Endothelial cell of umbilical vein (primary cell): ENCODE data around the gene COL15A1. TPM values are rescaled to one million over a fixed set of nuclear protein-coding genes. Genes with fewer than 3 reads are reported as not detected.

Source experiments
- BruUV-seq: library from RNA; stranded (reverse); fragments of 400-500 nt; replicated peaks from 2 replicates; lab custom pipeline; 2021; lab: Mats Ljungman, UMichigan
- CTCF ChIA-PET: fragments of 300-600, 350-600 bp; sonication (Branson Sonifier 250); formaldehyde crosslinking; loops from one replicate; lab custom pipeline; 2021; ENCODE audit warnings: antibody characterized with exemption, inconsistent platforms; lab: Charles Lee
- POLR2A ChIA-PET: fragments of 300-600, 350-600 bp; sonication (Branson Sonifier 250); formaldehyde crosslinking; loops from one replicate; lab custom pipeline; 2021; ENCODE audit warnings: antibody characterized with exemption, inconsistent platforms; lab: Charles Lee
- DNase-seq: peaks from one replicate; pipeline ENCODE4 v3.0.0-alpha.2; 2011; ENCODE audit warnings: low read depth, low spot score
- FAIRE-seq: peaks from 2 replicates; lab custom pipeline; 2011; peaks lifted over from hg19 to GRCh38; lab: Jason Lieb, UNC
- H2AFZ ChIP-seq: 2 replicates; pipeline ENCODE4 v1.6.0; 2012; ENCODE audit warnings: low read depth, low read length, control low read depth, inconsistent platforms
- H3K27ac ChIP-seq: 2 replicates; pipeline ENCODE4 v1.5.1; 2011; ENCODE audit warnings: low read depth, mild to moderate bottlenecking, control low read depth, low read length, moderate library complexity; ENCODE audit not compliant: insufficient read depth
- H3K27me3 ChIP-seq, 2 experiments: 2 replicates each; pipeline versions ENCODE4 v1.6.0 to v1.6.1; 2011; ENCODE audit warnings: low read length in 2 of 2, mixed read lengths in 1 of 2; ENCODE audit not compliant: control insufficient read depth in 2 of 2, insufficient read depth in 2 of 2
- H3K36me3 ChIP-seq, 2 experiments: 2 replicates in 1 of 2; 3 replicates in 1 of 2; pipeline ENCODE4 v1.5.1; 2011; ENCODE audit warnings: low read length in 2 of 2, mild to moderate bottlenecking in 1 of 2, moderate library complexity in 1 of 2; ENCODE audit not compliant: control insufficient read depth in 2 of 2, insufficient read depth in 2 of 2; ENCODE audit errors: extremely low read depth in 1 of 2
- H3K4me1 ChIP-seq: 3 replicates; pipeline ENCODE4 v1.5.1; 2011; ENCODE audit warnings: mild to moderate bottlenecking, low read length; ENCODE audit not compliant: control insufficient read depth, insufficient read depth; ENCODE audit errors: extremely low read depth
- H3K4me2 ChIP-seq: 2 replicates; pipeline ENCODE4 v1.6.1; 2011; ENCODE audit warnings: low read length, control low read depth, mixed read lengths; ENCODE audit not compliant: insufficient read depth
- H3K4me3 ChIP-seq, 3 experiments: fragments of 200-600 bp in 1 of 3; sonication (generic), shearing (Covaris generic) in 1 of 3; replicated peaks in 1 of 3; 2 replicates each; pipeline ENCODE4 v1.5.1; 2011 to 2016; ENCODE audit warnings: control low read depth in 3 of 3, low read length in 3 of 3, mild to moderate bottlenecking in 2 of 3, inconsistent platforms in 1 of 3, low read depth in 1 of 3, moderate library complexity in 1 of 3; ENCODE audit not compliant: insufficient read depth in 1 of 3
- H3K79me2 ChIP-seq: 2 replicates; pipeline ENCODE4 v1.6.0; 2012; ENCODE audit warnings: low read length, inconsistent platforms; ENCODE audit not compliant: control insufficient read depth, insufficient read depth
- H3K9ac ChIP-seq: replicated peaks from 2 replicates; pipeline ENCODE3; 2011; ENCODE audit warnings: low read length, control low read depth; ENCODE audit not compliant: insufficient read depth; ENCODE audit errors: extremely low read depth
- H3K9me1 ChIP-seq: replicated peaks from 3 replicates; pipeline ENCODE4 v1.6.0; 2011; ENCODE audit warnings: mild to moderate bottlenecking, low read length; ENCODE audit not compliant: control insufficient read depth, insufficient read depth; ENCODE audit errors: extremely low read depth
- H3K9me3 ChIP-seq: replicated peaks from 2 replicates; pipeline ENCODE4 v1.5.1; 2012; ENCODE audit warnings: low read length, inconsistent platforms; ENCODE audit not compliant: control insufficient read depth, insufficient read depth
- H4K20me1 ChIP-seq: replicated peaks from 2 replicates; pipeline ENCODE3; 2011; ENCODE audit warnings: mild to moderate bottlenecking, low read length; ENCODE audit not compliant: control insufficient read depth, insufficient read depth; ENCODE audit errors: extremely low read depth
- JUN ChIP-seq: IDR thresholded peaks from 2 replicates; pipeline ENCODE4 v1.6.1; 2011; ENCODE audit warnings: borderline replicate concordance, low read depth; ENCODE audit not compliant: insufficient read length, insufficient read depth
- POLR2A ChIP-seq: IDR thresholded peaks from 2 replicates; pipeline ENCODE4 v1.6.1; 2012; ENCODE audit warnings: low read depth, mild to moderate bottlenecking, control low read depth, low read length
- POLR2AphosphoS5 ChIP-seq: IDR thresholded peaks from 2 replicates; pipeline ENCODE4 v1.6.1; 2012; ENCODE audit warnings: low read depth, mild to moderate bottlenecking, control low read depth, low read length, moderate library complexity; ENCODE audit not compliant: insufficient read depth
- dilution Hi-C: fragments of 300-500 bp; cut with MboI; formaldehyde crosslinking; loops from one replicate; pipeline ENCODE4 v1.15.0; 2019; ENCODE audit warnings: low sequenced_read_pairs; ENCODE audit not compliant: extremely low pct_ligation_motif_present
- intact Hi-C: fragments of 100-400 bp; cut with micrococcal nuclease; formaldehyde crosslinking; loops from one replicate; pipeline ENCODE4 v1.10.0; 2022
- polyA plus RNA-seq, 4 experiments: library from polyadenylated mRNA; depleted of rRNA in 3 of 4; stranded (reverse) in 3 of 4; unstranded in 1 of 4; fragments of >200 nt; gene quantifications; 2 replicates each; pipeline versions ENCODE4 v1.2.1 to v1.2.3, GENCODE V29; 2011 to 2012; ENCODE audit warnings: missing spikeins in 1 of 4
- total RNA-seq: library from RNA; stranded (reverse); gene quantifications from 2 replicates; pipeline ENCODE4 v1.2.3, GENCODE V29; 2021
- TF ChIP-seq, protein P1 (sequence below), 2 donors: IDR thresholded peaks; 1 replicate in 1 of 2; 2 replicates in 1 of 2; pipeline ENCODE4 v1.5.1; 2011; ENCODE audit warnings: low read length in 2 of 2, mild to moderate bottlenecking in 2 of 2, moderate library complexity in 2 of 2, control low read depth in 1 of 2, inconsistent platforms in 1 of 2, low read depth in 1 of 2; ENCODE audit not compliant: insufficient read depth in 1 of 2; ENCODE audit errors: extremely low read depth in 1 of 2
- TF ChIP-seq, protein P2 (sequence below): IDR thresholded peaks from 2 replicates; pipeline ENCODE4 v1.6.1; 2011; ENCODE audit not compliant: insufficient read depth, insufficient read length

The COL15A1 gene
- total and polyA plus RNA-seq, 2 donors (not counting 3 experiments of a cell fraction or from before 2014, with no cell fraction given), result not detected

DNA sequence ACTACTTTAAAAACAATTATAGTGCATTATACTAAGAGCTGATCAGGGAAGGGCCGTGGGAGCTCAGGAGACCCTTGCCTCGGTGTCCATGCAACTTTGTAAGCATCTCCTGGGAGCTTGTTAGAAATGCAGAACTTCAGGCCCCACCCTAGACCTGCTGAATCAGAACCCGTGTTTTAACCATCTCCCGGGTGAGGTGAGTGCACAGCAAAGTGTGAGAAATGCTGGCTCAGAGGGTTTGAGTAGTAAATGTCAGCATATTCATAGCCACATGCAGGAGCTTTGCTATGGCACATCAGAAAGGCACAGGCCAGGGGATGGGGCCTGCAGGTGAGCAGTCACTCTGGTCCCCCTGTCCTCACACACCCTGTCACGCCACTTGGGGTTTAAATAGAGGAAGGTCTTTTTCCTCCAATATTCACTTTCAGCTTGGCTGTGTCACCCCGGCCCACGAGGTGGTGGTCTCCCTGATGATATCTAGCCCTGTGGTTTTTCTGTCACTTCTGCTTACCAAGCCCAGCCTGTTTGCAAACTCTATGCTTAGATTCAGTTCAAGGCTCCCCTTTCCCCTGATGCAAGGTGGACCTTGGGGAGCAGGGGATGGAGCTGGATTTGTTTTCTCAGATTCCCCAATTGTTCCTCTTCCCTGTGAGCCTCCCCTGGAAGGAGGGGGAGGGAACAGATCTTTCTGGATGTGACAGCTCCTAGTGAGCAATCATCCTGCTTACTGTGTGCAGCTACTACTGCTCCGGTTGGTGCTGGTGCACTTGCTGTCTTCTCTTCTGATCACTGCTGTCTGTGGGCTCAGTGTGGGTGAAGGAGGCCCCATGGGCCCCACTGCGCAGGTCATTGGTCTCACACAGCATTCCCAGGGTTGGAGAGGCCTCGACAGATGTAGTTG lies 109.4 kb downstream of the COL15A1 start:
- ChIA-PET POLR2A (no interaction called here), CTCF (no interaction called here)
- H3K9me1 ChIP-seq, result no peaks in the 10 kb centered on the region
- H3K79me2 ChIP-seq, result no peaks in the 10 kb centered on the region
- no peaks in the 10 kb centered on the region for H3K4me1 ChIP-seq
- no peak overlapping the region for H3K9ac ChIP-seq
- no peaks in the 10 kb centered on the region for H3K36me3 ChIP-seq
- intact Hi-C loops, result no loop called here
- H3K4me3 ChIP-seq, result no peak overlapping the region
- peaks cover 0 to 2% of the 10 kb centered on the region in 2 experiments for H3K27me3 ChIP-seq
- no peaks in the 10 kb centered on the region for H4K20me1 ChIP-seq
- H3K9me3 ChIP-seq, result no peaks in the 10 kb centered on the region
- BruUV-seq, result no TSS peak
- no peak for FAIRE-seq
- H2AFZ ChIP-seq, result no peak overlapping the region
- dilution Hi-C loops, result no loop called here
- DNase-seq, result no peak
- H3K27ac ChIP-seq, result no peak overlapping the region
- no peak overlapping the region for H3K4me2 ChIP-seq
- TF ChIP-seq POLR2A, result no peak
- TF ChIP-seq JUN, result no peak
- TF ChIP-seq, protein P1, sequence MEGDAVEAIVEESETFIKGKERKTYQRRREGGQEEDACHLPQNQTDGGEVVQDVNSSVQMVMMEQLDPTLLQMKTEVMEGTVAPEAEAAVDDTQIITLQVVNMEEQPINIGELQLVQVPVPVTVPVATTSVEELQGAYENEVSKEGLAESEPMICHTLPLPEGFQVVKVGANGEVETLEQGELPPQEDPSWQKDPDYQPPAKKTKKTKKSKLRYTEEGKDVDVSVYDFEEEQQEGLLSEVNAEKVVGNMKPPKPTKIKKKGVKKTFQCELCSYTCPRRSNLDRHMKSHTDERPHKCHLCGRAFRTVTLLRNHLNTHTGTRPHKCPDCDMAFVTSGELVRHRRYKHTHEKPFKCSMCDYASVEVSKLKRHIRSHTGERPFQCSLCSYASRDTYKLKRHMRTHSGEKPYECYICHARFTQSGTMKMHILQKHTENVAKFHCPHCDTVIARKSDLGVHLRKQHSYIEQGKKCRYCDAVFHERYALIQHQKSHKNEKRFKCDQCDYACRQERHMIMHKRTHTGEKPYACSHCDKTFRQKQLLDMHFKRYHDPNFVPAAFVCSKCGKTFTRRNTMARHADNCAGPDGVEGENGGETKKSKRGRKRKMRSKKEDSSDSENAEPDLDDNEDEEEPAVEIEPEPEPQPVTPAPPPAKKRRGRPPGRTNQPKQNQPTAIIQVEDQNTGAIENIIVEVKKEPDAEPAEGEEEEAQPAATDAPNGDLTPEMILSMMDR (IDR thresholded peaks at IDR 0.05; ENCODE audit: extremely low read depth in 1 of 2, insufficient read depth in 1 of 2, low read depth in 1 of 2, low read length in 2 of 2), result no peak
- TF ChIP-seq, protein P2, sequence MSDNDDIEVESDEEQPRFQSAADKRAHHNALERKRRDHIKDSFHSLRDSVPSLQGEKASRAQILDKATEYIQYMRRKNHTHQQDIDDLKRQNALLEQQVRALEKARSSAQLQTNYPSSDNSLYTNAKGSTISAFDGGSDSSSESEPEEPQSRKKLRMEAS, result no peak
- TF ChIP-seq POLR2AphosphoS5, result no peak
